GM12878 (cell line): ENCODE measurements around the gene OR2S2. TPM values are rescaled to one million over a fixed set of nuclear protein-coding genes. Genes with fewer than 3 reads are reported as not detected.
A peak's percentile ranks its signal among the peaks of the same experiment; 100 is the strongest.

Experiments used
- BMI1 ChIP-seq: fragments of 450-650 bp; IDR thresholded peaks from 2 replicates; pipeline ENCODE4 v1.6.1; 2016; ENCODE audit warnings: mild to moderate bottlenecking, moderate library complexity, borderline replicate concordance
- CTCF ChIP-seq, 3 experiments: IDR thresholded peaks in 2 of 3; conservative IDR thresholded peaks in 1 of 3; 2 replicates each; pipeline ENCODE4 v1.5.1; 2011; ENCODE audit warnings: low read depth in 3 of 3, low read length in 3 of 3, mild to moderate bottlenecking in 3 of 3, control low read depth in 2 of 3, moderate library complexity in 2 of 3, inconsistent platforms in 1 of 3, mixed read lengths in 1 of 3; ENCODE audit not compliant: control insufficient read depth in 2 of 3, insufficient read depth in 1 of 3; ENCODE audit errors: extremely low read depth in 1 of 3
- HSF1 ChIP-seq: fragments of 150-350 bp; IDR thresholded peaks from 2 replicates; pipeline ENCODE4 v1.6.1; 2014; ENCODE audit warnings: mild to moderate bottlenecking, low read depth, low read length
- IKZF1 ChIP-seq: fragments of 450-650 bp; conservative IDR thresholded peaks from 2 replicates; pipeline ENCODE4 v1.6.1; 2017; ENCODE audit warnings: antibody characterized with exemption, mild to moderate bottlenecking
- IRF4 ChIP-seq: IDR thresholded peaks from 2 replicates; pipeline ENCODE4 v1.6.1; 2011; ENCODE audit warnings: low read depth, low read length
- MTA2 ChIP-seq: fragments of 450-650 bp; IDR thresholded peaks from 2 replicates; pipeline ENCODE4 v1.6.1; 2016; ENCODE audit warnings: low read depth, mild to moderate bottlenecking, moderate library complexity
- MYB ChIP-seq: fragments of 150-350 bp; IDR thresholded peaks from 2 replicates; pipeline ENCODE4 v1.6.1; 2014; ENCODE audit warnings: mild to moderate bottlenecking, low read depth, low read length, borderline replicate concordance
- NBN ChIP-seq: fragments of 450-650 bp; IDR thresholded peaks from 2 replicates; pipeline ENCODE4 v1.6.1; 2016
- NR2F1 ChIP-seq: fragments of 450-650 bp; conservative IDR thresholded peaks from 2 replicates; pipeline ENCODE4 v1.6.1; 2017; ENCODE audit warnings: mild to moderate bottlenecking
- PBX3 ChIP-seq: IDR thresholded peaks from 2 replicates; pipeline ENCODE4 v1.6.1; 2011; ENCODE audit warnings: mild to moderate bottlenecking, low read depth, low read length, moderate library complexity; ENCODE audit not compliant: insufficient replicate concordance
- PML ChIP-seq: IDR thresholded peaks from 2 replicates; pipeline ENCODE4 v1.6.1; 2012; ENCODE audit warnings: low read length, inconsistent platforms
- RAD21 ChIP-seq: IDR thresholded peaks from 2 replicates; pipeline ENCODE4 v1.6.1; 2011; ENCODE audit warnings: mild to moderate bottlenecking, low read depth, low read length, moderate library complexity; ENCODE audit not compliant: insufficient read depth
- SMAD1 ChIP-seq: fragments of 450-650 bp; IDR thresholded peaks from 2 replicates; pipeline ENCODE4 v1.6.1; 2018; ENCODE audit warnings: mild to moderate bottlenecking, low read depth; ENCODE audit not compliant: partially characterized antibody
- SP1 ChIP-seq: IDR thresholded peaks from one replicate; pipeline ENCODE4 v1.6.1; 2011; ENCODE audit warnings: low read depth, low read length
- SRF ChIP-seq, 2 experiments: IDR thresholded peaks; 2 replicates each; pipeline ENCODE4 v1.6.1; 2011; ENCODE audit warnings: low read depth in 2 of 2, low read length in 2 of 2, mild to moderate bottlenecking in 1 of 2, moderate library complexity in 1 of 2
- USF1 ChIP-seq: IDR thresholded peaks from 2 replicates; pipeline ENCODE4 v1.6.1; 2011; ENCODE audit warnings: borderline replicate concordance, low read depth, mild to moderate bottlenecking, moderate library complexity, mixed read lengths, low read length; ENCODE audit not compliant: insufficient read depth; ENCODE audit errors: extremely low read length
- YY1 ChIP-seq: IDR thresholded peaks from 2 replicates; pipeline ENCODE4 v1.6.1; 2011; ENCODE audit warnings: low read depth, mild to moderate bottlenecking, low read length
- ZBED1 ChIP-seq: IDR thresholded peaks from 2 replicates; pipeline ENCODE4 v1.6.1; 2016; ENCODE audit warnings: borderline replicate concordance
- ZZZ3 ChIP-seq: IDR thresholded peaks from 2 replicates; pipeline ENCODE4 v1.6.1; 2011; ENCODE audit warnings: low read depth; ENCODE audit not compliant: control insufficient read depth, insufficient read length
- polyA plus RNA-seq, 11 experiments: library from polyadenylated mRNA; depleted of rRNA in 4 of 11; unstranded in 6 of 11; stranded (reverse) in 5 of 11; fragments of >200 nt; fragmentation: Nextera tagmentation in 4 of 11; fragmentation: Illumina TruSeq in 1 of 11; extraction: Ambion mirVana in 4 of 11; extraction: Trizol in 1 of 11; gene quantifications; 1 replicate in 1 of 11; 2 replicates in 10 of 11; pipeline versions ENCODE4 v1.2.1 to v1.2.3, GENCODE V29; 2011 to 2016; ENCODE audit warnings: inconsistent platforms in 2 of 11, missing spikeins in 2 of 11, low read depth in 1 of 11
- total RNA-seq, 4 experiments: library from RNA; depleted of rRNA in 3 of 4; stranded (reverse); fragments of >200 nt in 3 of 4; fragmentation: Illumina TruSeq in 1 of 4; extraction: Trizol in 1 of 4; gene quantifications; 2 replicates each; pipeline versions ENCODE4 v1.2.1 to v1.2.3, GENCODE V29; 2013 to 2021

The OR2S2 gene
- total and polyA plus RNA-seq, 10 of the 15 experiments (the other 5 are each of a cell fraction or from before 2014, with no cell fraction given): not detected

DNA sequence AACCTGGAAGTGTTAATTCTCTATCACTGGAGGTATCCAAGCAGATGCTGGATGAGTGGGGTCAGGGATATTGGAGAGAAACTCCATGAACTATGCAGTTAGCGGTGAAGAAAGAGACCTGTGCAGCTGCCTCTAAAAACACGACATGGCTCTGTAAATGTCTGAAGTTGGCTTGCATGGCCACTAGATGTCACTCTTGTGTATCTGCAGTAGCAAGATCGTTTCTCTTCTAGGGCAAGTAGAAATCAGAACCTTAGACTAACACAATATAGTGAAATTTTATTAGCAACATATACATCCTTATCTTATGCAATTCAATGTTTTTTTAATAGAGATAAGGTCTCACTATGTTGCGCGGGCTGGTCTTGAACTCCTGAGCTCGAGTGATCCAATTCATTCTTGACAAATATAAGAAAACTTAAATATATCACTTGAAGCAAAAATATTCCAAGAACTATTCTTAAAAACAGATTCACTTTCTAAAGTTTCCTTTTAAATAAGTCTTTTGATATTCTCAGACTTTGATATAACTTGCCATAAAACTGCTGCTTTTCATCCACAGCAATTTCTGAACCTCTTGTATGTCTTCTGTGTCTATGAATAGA lies 2.9 kb downstream of the OR2S2 start (continued):
- TF ChIP-seq CTCF (IDR thresholded peaks at IDR 0.05 in 2 of 3, conservative IDR thresholded peaks at IDR 0.05 in 1 of 3; ENCODE audit: control insufficient read depth in 2 of 3, extremely low read depth in 1 of 3, insufficient read depth in 1 of 3, low read depth in 3 of 3, low read length in 3 of 3) (peak; percentile 83 to 87 (median 85)), ZZZ3 (no peak), PBX3 (no peak), IKZF1 (no peak), SRF (IDR thresholded peaks at IDR 0.05; ENCODE audit: low read depth in 2 of 2, low read length in 2 of 2) (no peak), HSF1 (no peak), BMI1 (no peak), MTA2 (no peak), RAD21 (peak; percentile 91), YY1 (peak; percentile 58), SP1 (no peak), SMAD1 (no peak), NBN (no peak), NR2F1 (no peak), IRF4 (no peak), USF1 (no peak), PML (no peak), MYB (no peak), ZBED1 (no peak)
- TF ChIP-seq, all 136 proteins: peak for 4
